HepG2 (cell line): ENCODE data around the gene WDR20. TPM values are rescaled to one million over a fixed set of nuclear protein-coding genes. Genes with fewer than 3 reads are reported as not detected.
"Not testable (repeated sequence)": the region's sequence is repeated elsewhere in the genome, so short reads cannot be mapped to it uniquely, and the experiment has no call there.

Source experiments
- ATAC-seq: fragments of 200-7000 bp; cut with Tn5 transposase; 3 replicates; pipeline ENCODE4 v1.9.1; 2020; ENCODE audit warnings: mild to moderate bottlenecking, moderate library complexity
- BruUV-seq: library from RNA; stranded (reverse); fragments of 400-500 nt; replicated peaks from 2 replicates; lab custom pipeline; 2021; lab: Mats Ljungman, UMichigan
- CTCF ChIA-PET: fragments of 300-600 bp; formaldehyde crosslinking; extraction: SDS; loops from one replicate; lab custom pipeline; 2021; ENCODE audit warnings: low total read pairs, inconsistent platforms, low intra/inter-chr PET ratio; lab: Yijun Ruan, JAX
- POLR2A ChIA-PET: fragments of 350-600 bp; sonication (Branson Sonifier 250); formaldehyde crosslinking; loops from one replicate; lab custom pipeline; 2020; ENCODE audit warnings: antibody characterized with exemption, inconsistent platforms; lab: Yijun Ruan, JAX
- DNase-seq: peaks from one replicate; pipeline ENCODE4 v3.0.0-alpha.2; 2015; ENCODE audit warnings: low spot score
- FAIRE-seq: peaks from 3 replicates; lab custom pipeline; 2011; peaks lifted over from hg19 to GRCh38; lab: Jason Lieb, UNC
- H2AFZ ChIP-seq: one replicate; pipeline ENCODE4 v1.6.1; 2011; ENCODE audit warnings: low read length, inconsistent platforms
- H3K27ac ChIP-seq: fragments of 300-600 bp; 3 replicates; pipeline ENCODE4 v1.8.0; 2011; ENCODE audit warnings: mixed run types, mild to moderate bottlenecking, mixed read lengths, low read length, inconsistent platforms; ENCODE audit not compliant: insufficient read depth; ENCODE audit errors: extremely low read length
- H3K27me3 ChIP-seq, 2 experiments: fragments of 200-600 bp in 1 of 2; 2 replicates in 1 of 2; 3 replicates in 1 of 2; pipeline versions ENCODE4 v1.6.0 to v1.8.0; 2011; ENCODE audit warnings: low read length in 2 of 2, mild to moderate bottlenecking in 2 of 2, moderate library complexity in 2 of 2, inconsistent platforms in 1 of 2; ENCODE audit not compliant: insufficient read depth in 2 of 2, control insufficient read depth in 1 of 2
- H3K36me3 ChIP-seq, 2 experiments: fragments of 200-600 bp in 1 of 2; replicated peaks in 1 of 2; 2 replicates in 1 of 2; 3 replicates in 1 of 2; pipeline versions ENCODE4 v1.5.1 to v1.8.0; 2011; ENCODE audit warnings: low read length in 2 of 2, inconsistent platforms in 1 of 2; ENCODE audit not compliant: insufficient read depth in 2 of 2, control insufficient read depth in 1 of 2
- H3K4me1 ChIP-seq: 2 replicates; pipeline ENCODE4 v1.5.1; 2012; ENCODE audit warnings: low read length, inconsistent platforms; ENCODE audit not compliant: insufficient read depth
- H3K4me2 ChIP-seq: 2 replicates; pipeline ENCODE4 v1.6.0; 2011; ENCODE audit warnings: low read depth, low read length, inconsistent platforms
- H3K4me3 ChIP-seq, 3 experiments: fragments of 200-600 bp in 1 of 3; sonication (generic), shearing (Covaris generic) in 1 of 3; replicated peaks in 1 of 3; 2 replicates each; pipeline ENCODE4 v1.5.1; 2011 to 2016; ENCODE audit warnings: low read length in 3 of 3, inconsistent platforms in 2 of 3, low read depth in 2 of 3, mild to moderate bottlenecking in 2 of 3, control low read depth in 1 of 3, mixed read lengths in 1 of 3; ENCODE audit not compliant: insufficient read depth in 1 of 3
- H3K79me2 ChIP-seq: one replicate; pipeline ENCODE4 v1.6.1; 2011; ENCODE audit warnings: low read length, inconsistent platforms; ENCODE audit not compliant: insufficient read depth
- H3K9ac ChIP-seq: 2 replicates; pipeline ENCODE4 v1.6.0; 2011; ENCODE audit warnings: mild to moderate bottlenecking, low read depth, low read length, inconsistent platforms; ENCODE audit not compliant: insufficient read depth
- H3K9me3 ChIP-seq: 2 replicates; pipeline ENCODE4 v1.5.1; 2012; ENCODE audit warnings: mild to moderate bottlenecking, low read length
- H4K20me1 ChIP-seq: 2 replicates; pipeline ENCODE4 v1.6.0; 2011; ENCODE audit warnings: inconsistent platforms, mild to moderate bottlenecking, low read length, moderate library complexity; ENCODE audit not compliant: insufficient read depth
- CBFB ChIP-seq: sonication (generic); formaldehyde crosslinking; IDR thresholded peaks from 2 replicates; pipeline ENCODE4 v1.4.0; 2020; ENCODE audit warnings: missing genetic modification reagents
- FOXP4 ChIP-seq: sonication (generic); formaldehyde crosslinking; IDR thresholded peaks from 2 replicates; pipeline ENCODE4 v1.4.0; 2020; ENCODE audit warnings: missing genetic modification reagents
- GABPA ChIP-seq, 2 experiments: IDR thresholded peaks; 2 replicates each; pipeline ENCODE4 v1.6.1; 2011 to 2016; ENCODE audit warnings: low read depth in 2 of 2, low read length in 1 of 2, missing biosample characterization in 1 of 2, missing genetic modification characterization in 1 of 2
- GFI1 ChIP-seq: sonication (generic); formaldehyde crosslinking; IDR thresholded peaks from 2 replicates; pipeline ENCODE4 v1.5.0; 2020; ENCODE audit warnings: missing genetic modification reagents, mild to moderate bottlenecking, borderline replicate concordance
- HIVEP1 ChIP-seq: sonication (generic); formaldehyde crosslinking; IDR thresholded peaks from 2 replicates; pipeline ENCODE4 v1.4.0; 2020; ENCODE audit warnings: mild to moderate bottlenecking, missing genetic modification reagents
- KAT8 ChIP-seq: IDR thresholded peaks from 2 replicates; pipeline ENCODE4 v1.6.1; 2016; ENCODE audit warnings: missing genetic modification reagents, missing compliant biosample characterization
- MYNN ChIP-seq: sonication (generic); formaldehyde crosslinking; IDR thresholded peaks from 2 replicates; pipeline ENCODE4 v1.4.0; 2020; ENCODE audit warnings: mild to moderate bottlenecking, low read depth, missing genetic modification reagents
- SIX4 ChIP-seq: sonication (generic); formaldehyde crosslinking; IDR thresholded peaks from 2 replicates; pipeline ENCODE4 v1.4.0; 2020; ENCODE audit warnings: missing genetic modification reagents
- SRSF4 ChIP-seq: fragments of 200-400 bp; formaldehyde crosslinking; IDR thresholded peaks from one replicate; pipeline ENCODE4 v1.6.1; 2018; ENCODE audit warnings: mild to moderate bottlenecking, low read depth, low read length, moderate library complexity; ENCODE audit not compliant: poor library complexity, severe bottlenecking
- TAF15 ChIP-seq: fragments of 200-400 bp; formaldehyde crosslinking; IDR thresholded peaks from one replicate; pipeline ENCODE4 v1.6.1; 2018; ENCODE audit warnings: mild to moderate bottlenecking, low read depth, low read length; ENCODE audit not compliant: poor library complexity, severe bottlenecking
- ZBTB1 ChIP-seq: sonication (generic); formaldehyde crosslinking; IDR thresholded peaks from 2 replicates; pipeline ENCODE4 v1.4.0; 2020; ENCODE audit warnings: missing genetic modification reagents, borderline replicate concordance
- ZMYM2 ChIP-seq: sonication (generic); formaldehyde crosslinking; IDR thresholded peaks from 2 replicates; pipeline ENCODE4 v1.8.0; 2022; ENCODE audit warnings: mild to moderate bottlenecking, missing genetic modification reagents
- ZNF263 ChIP-seq: sonication (generic); formaldehyde crosslinking; IDR thresholded peaks from 2 replicates; pipeline ENCODE4 v1.4.0; 2020; ENCODE audit warnings: missing genetic modification reagents
- ZNF30 ChIP-seq: sonication (generic); formaldehyde crosslinking; IDR thresholded peaks from 2 replicates; pipeline ENCODE4 v1.5.0; 2020; ENCODE audit warnings: mild to moderate bottlenecking, missing genetic modification reagents
- ZNF383 ChIP-seq: sonication (generic); formaldehyde crosslinking; IDR thresholded peaks from 2 replicates; pipeline ENCODE4 v1.4.0; 2020; ENCODE audit warnings: missing genetic modification reagents, mild to moderate bottlenecking, borderline replicate concordance
- ZNF441 ChIP-seq: sonication (generic); formaldehyde crosslinking; IDR thresholded peaks from 2 replicates; pipeline ENCODE4 v1.7.0; 2021; ENCODE audit warnings: missing genetic modification reagents, borderline replicate concordance
- ZNF589 ChIP-seq: sonication (generic); formaldehyde crosslinking; conservative IDR thresholded peaks from 2 replicates; pipeline ENCODE4 v1.8.0; 2022; ENCODE audit warnings: mild to moderate bottlenecking, moderate library complexity, missing genetic modification reagents
- ZNF614 ChIP-seq: IDR thresholded peaks from 2 replicates; pipeline ENCODE4 v1.6.1; 2018; ENCODE audit warnings: missing biosample characterization, missing genetic modification reagents, inconsistent platforms, borderline replicate concordance
- WGBS: methylation state at CpG from one replicate; pipeline ENCODE4 v1.1.6; 2017; ENCODE audit warnings: low lambda C conversion rate; 5-methylcytosine and 5-hydroxymethylcytosine counted together
- in situ Hi-C: cut with HindIII; loops from 2 replicates; pipeline ENCODE4 v1.10.0; 2017; ENCODE audit warnings: low pct_unique_long_range_greater_than_20kb; ENCODE audit not compliant: extremely low pct_ligation_motif_present
- intact Hi-C: fragments of 100-400 bp; cut with micrococcal nuclease; formaldehyde crosslinking; loops from one replicate; pipeline ENCODE4 v1.10.0; 2022; ENCODE audit not compliant: unreplicated experiment
- polyA plus RNA-seq, 8 experiments: library from polyadenylated mRNA; depleted of rRNA in 3 of 8; stranded (reverse) in 7 of 8; unstranded in 1 of 8; fragments of >200 nt; fragmentation: Illumina TruSeq in 4 of 8; extraction: Trizol in 4 of 8; gene quantifications; 2 replicates each; pipeline versions ENCODE4 v1.2.1 to v1.2.3, GENCODE V29; 2011 to 2016; ENCODE audit warnings: low read depth in 4 of 8, missing spikeins in 1 of 8, mixed read lengths in 1 of 8; ENCODE audit not compliant: insufficient read depth in 1 of 8
- total RNA-seq, 5 experiments: library from RNA; depleted of rRNA; stranded (reverse); fragments of >200 nt; fragmentation: Illumina TruSeq; extraction: Trizol; gene quantifications; 2 replicates each; pipeline ENCODE4 v1.2.3, GENCODE V29; 2016; ENCODE audit warnings: low read depth in 1 of 5

The WDR20 gene
- total and polyA plus RNA-seq, 2 of the 13 experiments (the other 11 are each of a cell fraction or from before 2014, with no cell fraction given), result 10.4 to 23.2 TPM

- FAIRE-seq, result no peak
Measured at GRCh38 chr14:102241147-102241546, 101.5 kb downstream of the WDR20 start.

GRCh38 chr14:102243795-102244194, 104.1 kb downstream of the WDR20 start:
- H4K20me1 ChIP-seq, in situ Hi-C loops, H2AFZ ChIP-seq, intact Hi-C loops, H3K36me3 ChIP-seq, H3K4me1 ChIP-seq, H3K79me2 ChIP-seq, BruUV-seq, CTCF ChIA-PET, DNase-seq, H3K9ac ChIP-seq, ATAC-seq, H3K27ac ChIP-seq, H3K27me3 ChIP-seq, POLR2A ChIA-PET, H3K9me3 ChIP-seq, H3K4me3 ChIP-seq, H3K4me2 ChIP-seq, FAIRE-seq: not testable (repeated sequence)
- WGBS, result 90% methylated on average over 4 of the region's 4 CpGs

More at GRCh38 chr14:102241147-102241546, 101.5 kb downstream of the WDR20 start:
- Histone ChIP-seq H3K4me3 (no peak overlapping the region), H3K4me2 (no peak overlapping the region), H3K4me1 (no peaks in the 10 kb centered on the region), H3K27ac (no peak overlapping the region), H3K79me2 (no peaks in the 10 kb centered on the region), H3K36me3 (no peaks in the 10 kb centered on the region), H3K9ac (no peak overlapping the region), H4K20me1 (no peaks in the 10 kb centered on the region), H3K27me3 (no peaks in the 10 kb centered on the region), H2AFZ (no peak overlapping the region), H3K9me3 (no peaks in the 10 kb centered on the region)
- 74% methylated on average over 4 of the region's 4 CpGs for WGBS
- TF ChIP-seq TAF15, result no peak
- TF ChIP-seq ZNF30 (CRISPR knock-in tag), result no peak
- TF ChIP-seq MYNN (CRISPR knock-in tag), result no peak
- TF ChIP-seq ZBTB1 (CRISPR knock-in tag), result no peak
- TF ChIP-seq ZNF263 (CRISPR knock-in tag), result no peak
- TF ChIP-seq FOXP4 (CRISPR knock-in tag), result no peak
- no peak for TF ChIP-seq ZNF589
- no peak for TF ChIP-seq CBFB (CRISPR knock-in tag)
- TF ChIP-seq ZMYM2 (CRISPR knock-in tag), result no peak
- TF ChIP-seq ZNF441, result no peak
- TF ChIP-seq KAT8 (CRISPR knock-in tag), result no peak
- no peak for TF ChIP-seq GABPA (IDR thresholded peaks at IDR 0.05; ENCODE audit: low read depth, low read length)
- TF ChIP-seq GABPA (CRISPR knock-in tag; IDR thresholded peaks at IDR 0.05; ENCODE audit: low read depth), result no peak
- TF ChIP-seq GFI1, result no peak
- TF ChIP-seq HIVEP1, result no peak
- TF ChIP-seq SIX4, result no peak
- TF ChIP-seq ZNF614 (CRISPR knock-in tag), result no peak
- no peak for TF ChIP-seq ZNF383
- TF ChIP-seq SRSF4, result no peak
- CTCF ChIA-PET, result no interaction called here
- BruUV-seq, result no TSS peak
- POLR2A ChIA-PET, result no interaction called here
- DNase-seq (no peak), ATAC-seq (no peak)
- intact Hi-C loops, result no loop called here
- in situ Hi-C loops, result no loop called here
